CD4-positive, alpha-beta T cell (primary cell): ENCODE results near the gene B3GNT3. TPM values are rescaled to one million over a fixed set of nuclear protein-coding genes. Genes with fewer than 3 reads are reported as not detected.

Experiments used
- ATAC-seq: fragments of 200-7000 bp; cut with Tn5 transposase; one replicate; pipeline ENCODE4 v1.10.0; 2022; ENCODE audit warnings: mild to moderate bottlenecking; ENCODE audit not compliant: poor library complexity
- CTCF ChIA-PET: fragments of 350-600 bp; sonication (Branson Sonifier 250); formaldehyde crosslinking; loops from one replicate; lab custom pipeline; 2021; ENCODE audit warnings: antibody characterized with exemption, inconsistent platforms; lab: Charles Lee
- POLR2A ChIA-PET: fragments of 350-600 bp; sonication (Branson Sonifier 250); formaldehyde crosslinking; loops from one replicate; lab custom pipeline; 2021; ENCODE audit warnings: antibody characterized with exemption, inconsistent platforms; lab: Charles Lee
- DNase-seq, 14 experiments: peaks; one replicate each; pipeline ENCODE4 v3.0.0-alpha.2; 2013 to 2020; ENCODE audit warnings: mixed read lengths in 2 of 14
- H3K27ac ChIP-seq, 2 donors: one replicate each; pipeline versions ENCODE4 v1.5.1 to v1.7.0; 2013; ENCODE audit warnings: low read length in 2 of 2, low read depth in 1 of 2, mild to moderate bottlenecking in 1 of 2
- H3K27me3 ChIP-seq, 2 experiments: 1 replicate in 1 of 2; 2 replicates in 1 of 2; pipeline versions ENCODE4 v1.6.1 to v1.7.0; 2013; ENCODE audit warnings: low read length in 2 of 2, control low read depth in 1 of 2, mild to moderate bottlenecking in 1 of 2, moderate library complexity in 1 of 2; ENCODE audit not compliant: insufficient read depth in 2 of 2, control insufficient read depth in 1 of 2
- H3K36me3 ChIP-seq: one replicate; pipeline ENCODE4 v1.6.1; 2013; ENCODE audit warnings: low read length, control low read depth; ENCODE audit not compliant: insufficient read depth
- H3K4me1 ChIP-seq: one replicate; pipeline ENCODE4 v1.6.1; 2013; ENCODE audit warnings: low read length, control low read depth; ENCODE audit not compliant: insufficient read depth
- H3K4me3 ChIP-seq: one replicate; pipeline ENCODE4 v1.5.1; 2013; ENCODE audit warnings: mild to moderate bottlenecking, low read length, moderate library complexity
- H3K9me3 ChIP-seq, 2 experiments: 1 replicate in 1 of 2; 2 replicates in 1 of 2; pipeline versions ENCODE4 v1.6.1 to v1.7.0; 2013; ENCODE audit warnings: low read length in 2 of 2, mild to moderate bottlenecking in 2 of 2, control low read depth in 1 of 2, moderate library complexity in 1 of 2; ENCODE audit not compliant: control insufficient read depth in 1 of 2, insufficient read depth in 1 of 2
- H3K27ac Mint-ChIP-seq: one replicate; pipeline ENCODE4 v1.8.0; 2020; ENCODE audit warnings: mixed read lengths
- H3K27me3 Mint-ChIP-seq: one replicate; pipeline ENCODE4 v1.8.0; 2021; ENCODE audit warnings: mixed read lengths
- H3K36me3 Mint-ChIP-seq: one replicate; pipeline ENCODE4 v1.8.0; 2021; ENCODE audit warnings: low read depth, mixed read lengths
- H3K4me1 Mint-ChIP-seq: one replicate; pipeline ENCODE4 v1.8.0; 2021; ENCODE audit warnings: low read depth, mixed read lengths
- H3K4me3 Mint-ChIP-seq: one replicate; pipeline ENCODE4 v1.8.0; 2020; ENCODE audit warnings: mild to moderate bottlenecking, mixed read lengths
- H3K9me3 Mint-ChIP-seq: one replicate; pipeline ENCODE4 v1.8.0; 2020; ENCODE audit warnings: mixed read lengths
- intact Hi-C, 2 experiments: fragments of 100-400 bp; cut with DNase I in 1 of 2; cut with micrococcal nuclease in 1 of 2; formaldehyde crosslinking; loops; one replicate each; pipeline versions ENCODE4 v1.15.1 to v1.9.0; 2023 to 2025; cut with DNase I, micrococcal nuclease
- total RNA-seq, 174 experiments: library from RNA in 2 of 174; stranded (reverse) in 2 of 174; gene quantifications; one replicate each; pipeline ENCODE4 v1.2.3 and lab custom pipeline; 2021 to 2026
- TF ChIP-seq, protein P1 (sequence below): fragments of 200-600 bp; IDR thresholded peaks from one replicate; pipeline ENCODE4 v1.8.0; 2022; ENCODE audit warnings: antibody characterized with exemption, mild to moderate bottlenecking

The B3GNT3 gene
- total RNA-seq, 2 experiments from 2014 or later, result 0.39 to 0.52 TPM

DNA sequence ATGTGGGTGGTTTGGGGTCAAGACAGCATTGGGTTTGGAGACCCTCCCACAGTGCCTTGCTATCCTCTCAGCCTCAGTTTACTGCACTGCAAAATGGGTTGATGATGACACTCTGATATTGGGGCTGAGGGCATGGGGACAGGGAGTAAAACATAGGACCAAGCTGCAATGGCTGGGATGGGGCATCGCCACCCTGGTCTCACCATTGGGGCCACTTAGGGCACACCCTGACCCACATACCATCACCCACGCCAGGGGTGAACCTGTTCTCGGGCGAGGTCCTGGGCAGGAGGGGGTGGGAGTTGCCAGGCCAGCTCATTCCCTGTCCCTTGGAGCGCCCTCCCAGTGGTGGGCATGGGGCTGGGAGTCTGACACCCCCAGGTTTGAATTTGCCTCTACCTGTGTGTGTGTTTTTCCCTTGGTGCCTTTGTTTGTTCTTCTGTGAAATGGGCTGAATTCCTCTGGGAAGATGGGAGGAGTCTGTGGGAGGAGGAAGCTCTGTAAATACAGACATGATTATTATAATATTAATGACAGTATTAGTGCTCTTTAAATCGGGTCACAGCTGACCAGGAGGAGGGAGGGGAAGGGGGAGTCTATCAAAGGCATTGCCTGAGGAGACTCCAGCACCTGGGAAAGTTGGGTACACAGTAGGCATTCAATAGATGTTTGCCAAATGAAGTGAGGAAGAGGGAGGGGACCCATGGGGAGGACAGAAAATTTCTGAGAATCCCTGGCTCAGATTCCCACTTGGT, 45.9 kb upstream of the B3GNT3 start:
- Mint-ChIP-seq H3K9me3 (no peaks in the 10 kb centered on the region), H3K27me3 (no peaks in the 10 kb centered on the region), H3K4me3 (peak overlapping the region; percentile 96), H3K27ac (peak overlapping the region; percentile 91), H3K36me3 (peaks cover 15% of the 10 kb centered on the region), H3K4me1 (peaks cover 51% of the 10 kb centered on the region)
- TF ChIP-seq, protein P1, sequence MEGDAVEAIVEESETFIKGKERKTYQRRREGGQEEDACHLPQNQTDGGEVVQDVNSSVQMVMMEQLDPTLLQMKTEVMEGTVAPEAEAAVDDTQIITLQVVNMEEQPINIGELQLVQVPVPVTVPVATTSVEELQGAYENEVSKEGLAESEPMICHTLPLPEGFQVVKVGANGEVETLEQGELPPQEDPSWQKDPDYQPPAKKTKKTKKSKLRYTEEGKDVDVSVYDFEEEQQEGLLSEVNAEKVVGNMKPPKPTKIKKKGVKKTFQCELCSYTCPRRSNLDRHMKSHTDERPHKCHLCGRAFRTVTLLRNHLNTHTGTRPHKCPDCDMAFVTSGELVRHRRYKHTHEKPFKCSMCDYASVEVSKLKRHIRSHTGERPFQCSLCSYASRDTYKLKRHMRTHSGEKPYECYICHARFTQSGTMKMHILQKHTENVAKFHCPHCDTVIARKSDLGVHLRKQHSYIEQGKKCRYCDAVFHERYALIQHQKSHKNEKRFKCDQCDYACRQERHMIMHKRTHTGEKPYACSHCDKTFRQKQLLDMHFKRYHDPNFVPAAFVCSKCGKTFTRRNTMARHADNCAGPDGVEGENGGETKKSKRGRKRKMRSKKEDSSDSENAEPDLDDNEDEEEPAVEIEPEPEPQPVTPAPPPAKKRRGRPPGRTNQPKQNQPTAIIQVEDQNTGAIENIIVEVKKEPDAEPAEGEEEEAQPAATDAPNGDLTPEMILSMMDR, result no peak
- ChIA-PET CTCF (interaction anchor here (1.4 to 3.1 kb wide), 3 partner anchors 24 to 184 kb away, joined by 4 to 8 read pairs (median 5); partner anchors contain the start of genes CCDC124 and RPL18A), POLR2A (interaction anchor here (1.4 kb wide), 1 partner anchor 111 kb away, joined by 6 read pairs; the partner anchor contains the start of gene RPL18A)
- Histone ChIP-seq H3K27me3 (no peaks in the 10 kb centered on the region), H3K9me3 (no peaks in the 10 kb centered on the region), H3K4me1 (peaks cover 71% of the 10 kb centered on the region), H3K27ac (peak overlapping the region in 1 of 2 donors; percentile 29), H3K36me3 (peaks cover 8% of the 10 kb centered on the region), H3K4me3 (no peak overlapping the region)
- intact Hi-C loops, result loop anchor here in 1 of 2 experiments (5.0 kb wide), 1 partner anchor 192 kb away; the partner anchor contains the start of gene COLGALT1
- ATAC-seq (no peak), DNase-seq (peak in 2 of 14 experiments; percentile 10 to 16)

DNA sequence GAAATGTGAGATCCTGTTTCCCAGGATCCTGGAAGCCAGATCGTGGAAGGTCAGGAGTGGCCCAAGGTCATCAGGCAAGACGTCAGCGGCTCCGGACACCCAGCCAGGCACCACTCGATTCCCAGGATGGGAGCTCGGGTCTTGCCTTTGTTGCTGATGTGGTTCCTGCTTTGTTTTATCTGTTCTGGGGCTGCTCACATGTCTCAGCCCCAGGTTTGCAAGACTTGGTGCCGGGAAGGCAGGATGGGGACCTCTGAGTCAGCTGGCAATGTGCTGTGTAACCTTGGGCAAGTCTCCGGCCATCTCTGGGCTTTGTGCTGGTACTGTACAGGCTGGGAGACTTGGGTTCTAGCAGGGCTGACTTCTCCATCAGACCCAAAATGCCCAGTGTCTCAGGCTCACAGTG, 45.0 kb upstream of the B3GNT3 start:
- CTCF ChIA-PET, result interaction anchor here (1.4 to 3.1 kb wide), 3 partner anchors 24 to 183 kb away, joined by 4 to 8 read pairs (median 5); partner anchors contain the start of genes CCDC124 and RPL18A

More for the DNA sequence above, 45.0 kb upstream of the B3GNT3 start:
- H3K36me3 Mint-ChIP-seq, result peaks cover 23% of the 10 kb centered on the region
- peak overlapping the region; percentile 91 for H3K27ac Mint-ChIP-seq
- H3K9me3 ChIP-seq, result no peaks in the 10 kb centered on the region
- TF ChIP-seq, protein P1, result no peak
- peak overlapping the region; percentile 96 for H3K4me3 Mint-ChIP-seq
- H3K36me3 ChIP-seq, result peaks cover 17% of the 10 kb centered on the region
- H3K4me3 ChIP-seq, result peak overlapping the region; percentile 82
- peak overlapping the region in 1 of 2 donors; percentile 29 for H3K27ac ChIP-seq
- ATAC-seq, result no peak
- no peaks in the 10 kb centered on the region for H3K27me3 ChIP-seq
- H3K4me1 ChIP-seq, result peaks cover 80% of the 10 kb centered on the region
- no peaks in the 10 kb centered on the region for H3K27me3 Mint-ChIP-seq
- peak in 7 of 14 experiments; percentile 10 to 54 (median 30) for DNase-seq
- intact Hi-C loops, result loop anchor here (2.0 to 5.0 kb wide), 2 partner anchors 35 to 193 kb away; partner anchors contain the start of gene COLGALT1 (in 1 of the 2)
- POLR2A ChIA-PET, result interaction anchor here (0.6 to 3.3 kb wide), 4 partner anchors 14 to 1918 kb away, joined by 3 to 19 read pairs (median 8); partner anchors contain the start of genes JAK3 and MAP1S
- H3K9me3 Mint-ChIP-seq, result no peaks in the 10 kb centered on the region
- peaks cover 59% of the 10 kb centered on the region for H3K4me1 Mint-ChIP-seq
